GM23338 (cell line): Measurements from ENCODE around the gene CDC16.

ENCODE experiments used
- EZH2phosphoT487 ChIP-seq: fragments of 200-600 bp; sonication (generic); IDR thresholded peaks from one replicate; pipeline ENCODE4 v1.8.1; 2018; ENCODE audit warnings: antibody characterized with exemption; ENCODE audit not compliant: unreplicated experiment
- JUNB ChIP-seq: IDR thresholded peaks from one replicate; pipeline ENCODE4 v1.6.1; 2016; ENCODE audit warnings: antibody characterized with exemption; ENCODE audit not compliant: unreplicated experiment
- POLR2AphosphoS5 ChIP-seq: IDR thresholded peaks from 2 replicates; pipeline ENCODE4 v1.6.1; 2016; ENCODE audit warnings: antibody characterized with exemption, low read depth
- STAT1 ChIP-seq: IDR thresholded peaks from one replicate; pipeline ENCODE4 v1.6.1; 2016; ENCODE audit warnings: antibody characterized with exemption; ENCODE audit not compliant: unreplicated experiment
- ZNF331 ChIP-seq: fragments of 250-450 bp; sonication (Bioruptor Pico); IDR thresholded peaks from 2 replicates; pipeline ENCODE4 v1.5.0; 2020; ENCODE audit warnings: low read depth, mild to moderate bottlenecking, moderate library complexity
- TF ChIP-seq, protein P1 (sequence below), 2 experiments: fragments of 200-600 bp in 1 of 2; sonication (generic) in 1 of 2; conservative IDR thresholded peaks; 2 replicates each; pipeline versions ENCODE4 v1.5.1 to v1.6.1; 2016 to 2017; ENCODE audit warnings: antibody characterized with exemption in 2 of 2, low read depth in 2 of 2, mild to moderate bottlenecking in 2 of 2, moderate library complexity in 1 of 2
- TF ChIP-seq, protein P2 (sequence below): IDR thresholded peaks from one replicate; pipeline ENCODE4 v1.6.1; 2018; ENCODE audit warnings: antibody characterized with exemption; ENCODE audit not compliant: unreplicated experiment
- TF ChIP-seq, protein P3 (sequence below): fragments of 250-450 bp; sonication (Bioruptor Pico); IDR thresholded peaks from 2 replicates; pipeline ENCODE4 v1.5.0; 2020; ENCODE audit warnings: mild to moderate bottlenecking, moderate library complexity

DNA sequence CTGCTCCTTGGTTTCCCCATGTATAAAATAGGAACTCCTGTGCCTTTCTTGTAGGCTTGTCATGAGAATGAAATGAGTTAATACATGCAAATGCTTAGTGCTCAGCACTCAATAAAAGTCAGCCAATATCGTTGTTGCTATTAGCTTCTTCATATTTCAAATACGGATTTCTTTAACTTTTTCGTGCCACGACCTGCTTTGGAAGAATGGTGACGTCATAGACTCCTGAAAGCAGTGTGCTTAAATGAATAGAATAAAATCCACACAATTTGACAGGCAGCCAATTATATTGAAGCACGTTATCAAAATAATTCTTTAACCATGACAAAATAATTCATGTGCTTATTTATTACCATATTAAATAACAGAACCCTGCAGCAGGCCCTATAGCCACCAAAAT is 26.6 kb upstream of the CDC16 start:
- TF ChIP-seq, protein P1, sequence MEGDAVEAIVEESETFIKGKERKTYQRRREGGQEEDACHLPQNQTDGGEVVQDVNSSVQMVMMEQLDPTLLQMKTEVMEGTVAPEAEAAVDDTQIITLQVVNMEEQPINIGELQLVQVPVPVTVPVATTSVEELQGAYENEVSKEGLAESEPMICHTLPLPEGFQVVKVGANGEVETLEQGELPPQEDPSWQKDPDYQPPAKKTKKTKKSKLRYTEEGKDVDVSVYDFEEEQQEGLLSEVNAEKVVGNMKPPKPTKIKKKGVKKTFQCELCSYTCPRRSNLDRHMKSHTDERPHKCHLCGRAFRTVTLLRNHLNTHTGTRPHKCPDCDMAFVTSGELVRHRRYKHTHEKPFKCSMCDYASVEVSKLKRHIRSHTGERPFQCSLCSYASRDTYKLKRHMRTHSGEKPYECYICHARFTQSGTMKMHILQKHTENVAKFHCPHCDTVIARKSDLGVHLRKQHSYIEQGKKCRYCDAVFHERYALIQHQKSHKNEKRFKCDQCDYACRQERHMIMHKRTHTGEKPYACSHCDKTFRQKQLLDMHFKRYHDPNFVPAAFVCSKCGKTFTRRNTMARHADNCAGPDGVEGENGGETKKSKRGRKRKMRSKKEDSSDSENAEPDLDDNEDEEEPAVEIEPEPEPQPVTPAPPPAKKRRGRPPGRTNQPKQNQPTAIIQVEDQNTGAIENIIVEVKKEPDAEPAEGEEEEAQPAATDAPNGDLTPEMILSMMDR (conservative IDR thresholded peaks at IDR 0.05; ENCODE audit: low read depth in 2 of 2): no peak
- TF ChIP-seq STAT1 (no peak), EZH2phosphoT487 (no peak), POLR2AphosphoS5 (no peak), JUNB (no peak), ZNF331 (no peak)
- TF ChIP-seq, protein P2, sequence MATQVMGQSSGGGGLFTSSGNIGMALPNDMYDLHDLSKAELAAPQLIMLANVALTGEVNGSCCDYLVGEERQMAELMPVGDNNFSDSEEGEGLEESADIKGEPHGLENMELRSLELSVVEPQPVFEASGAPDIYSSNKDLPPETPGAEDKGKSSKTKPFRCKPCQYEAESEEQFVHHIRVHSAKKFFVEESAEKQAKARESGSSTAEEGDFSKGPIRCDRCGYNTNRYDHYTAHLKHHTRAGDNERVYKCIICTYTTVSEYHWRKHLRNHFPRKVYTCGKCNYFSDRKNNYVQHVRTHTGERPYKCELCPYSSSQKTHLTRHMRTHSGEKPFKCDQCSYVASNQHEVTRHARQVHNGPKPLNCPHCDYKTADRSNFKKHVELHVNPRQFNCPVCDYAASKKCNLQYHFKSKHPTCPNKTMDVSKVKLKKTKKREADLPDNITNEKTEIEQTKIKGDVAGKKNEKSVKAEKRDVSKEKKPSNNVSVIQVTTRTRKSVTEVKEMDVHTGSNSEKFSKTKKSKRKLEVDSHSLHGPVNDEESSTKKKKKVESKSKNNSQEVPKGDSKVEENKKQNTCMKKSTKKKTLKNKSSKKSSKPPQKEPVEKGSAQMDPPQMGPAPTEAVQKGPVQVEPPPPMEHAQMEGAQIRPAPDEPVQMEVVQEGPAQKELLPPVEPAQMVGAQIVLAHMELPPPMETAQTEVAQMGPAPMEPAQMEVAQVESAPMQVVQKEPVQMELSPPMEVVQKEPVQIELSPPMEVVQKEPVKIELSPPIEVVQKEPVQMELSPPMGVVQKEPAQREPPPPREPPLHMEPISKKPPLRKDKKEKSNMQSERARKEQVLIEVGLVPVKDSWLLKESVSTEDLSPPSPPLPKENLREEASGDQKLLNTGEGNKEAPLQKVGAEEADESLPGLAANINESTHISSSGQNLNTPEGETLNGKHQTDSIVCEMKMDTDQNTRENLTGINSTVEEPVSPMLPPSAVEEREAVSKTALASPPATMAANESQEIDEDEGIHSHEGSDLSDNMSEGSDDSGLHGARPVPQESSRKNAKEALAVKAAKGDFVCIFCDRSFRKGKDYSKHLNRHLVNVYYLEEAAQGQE: no peak
- TF ChIP-seq, protein P3, sequence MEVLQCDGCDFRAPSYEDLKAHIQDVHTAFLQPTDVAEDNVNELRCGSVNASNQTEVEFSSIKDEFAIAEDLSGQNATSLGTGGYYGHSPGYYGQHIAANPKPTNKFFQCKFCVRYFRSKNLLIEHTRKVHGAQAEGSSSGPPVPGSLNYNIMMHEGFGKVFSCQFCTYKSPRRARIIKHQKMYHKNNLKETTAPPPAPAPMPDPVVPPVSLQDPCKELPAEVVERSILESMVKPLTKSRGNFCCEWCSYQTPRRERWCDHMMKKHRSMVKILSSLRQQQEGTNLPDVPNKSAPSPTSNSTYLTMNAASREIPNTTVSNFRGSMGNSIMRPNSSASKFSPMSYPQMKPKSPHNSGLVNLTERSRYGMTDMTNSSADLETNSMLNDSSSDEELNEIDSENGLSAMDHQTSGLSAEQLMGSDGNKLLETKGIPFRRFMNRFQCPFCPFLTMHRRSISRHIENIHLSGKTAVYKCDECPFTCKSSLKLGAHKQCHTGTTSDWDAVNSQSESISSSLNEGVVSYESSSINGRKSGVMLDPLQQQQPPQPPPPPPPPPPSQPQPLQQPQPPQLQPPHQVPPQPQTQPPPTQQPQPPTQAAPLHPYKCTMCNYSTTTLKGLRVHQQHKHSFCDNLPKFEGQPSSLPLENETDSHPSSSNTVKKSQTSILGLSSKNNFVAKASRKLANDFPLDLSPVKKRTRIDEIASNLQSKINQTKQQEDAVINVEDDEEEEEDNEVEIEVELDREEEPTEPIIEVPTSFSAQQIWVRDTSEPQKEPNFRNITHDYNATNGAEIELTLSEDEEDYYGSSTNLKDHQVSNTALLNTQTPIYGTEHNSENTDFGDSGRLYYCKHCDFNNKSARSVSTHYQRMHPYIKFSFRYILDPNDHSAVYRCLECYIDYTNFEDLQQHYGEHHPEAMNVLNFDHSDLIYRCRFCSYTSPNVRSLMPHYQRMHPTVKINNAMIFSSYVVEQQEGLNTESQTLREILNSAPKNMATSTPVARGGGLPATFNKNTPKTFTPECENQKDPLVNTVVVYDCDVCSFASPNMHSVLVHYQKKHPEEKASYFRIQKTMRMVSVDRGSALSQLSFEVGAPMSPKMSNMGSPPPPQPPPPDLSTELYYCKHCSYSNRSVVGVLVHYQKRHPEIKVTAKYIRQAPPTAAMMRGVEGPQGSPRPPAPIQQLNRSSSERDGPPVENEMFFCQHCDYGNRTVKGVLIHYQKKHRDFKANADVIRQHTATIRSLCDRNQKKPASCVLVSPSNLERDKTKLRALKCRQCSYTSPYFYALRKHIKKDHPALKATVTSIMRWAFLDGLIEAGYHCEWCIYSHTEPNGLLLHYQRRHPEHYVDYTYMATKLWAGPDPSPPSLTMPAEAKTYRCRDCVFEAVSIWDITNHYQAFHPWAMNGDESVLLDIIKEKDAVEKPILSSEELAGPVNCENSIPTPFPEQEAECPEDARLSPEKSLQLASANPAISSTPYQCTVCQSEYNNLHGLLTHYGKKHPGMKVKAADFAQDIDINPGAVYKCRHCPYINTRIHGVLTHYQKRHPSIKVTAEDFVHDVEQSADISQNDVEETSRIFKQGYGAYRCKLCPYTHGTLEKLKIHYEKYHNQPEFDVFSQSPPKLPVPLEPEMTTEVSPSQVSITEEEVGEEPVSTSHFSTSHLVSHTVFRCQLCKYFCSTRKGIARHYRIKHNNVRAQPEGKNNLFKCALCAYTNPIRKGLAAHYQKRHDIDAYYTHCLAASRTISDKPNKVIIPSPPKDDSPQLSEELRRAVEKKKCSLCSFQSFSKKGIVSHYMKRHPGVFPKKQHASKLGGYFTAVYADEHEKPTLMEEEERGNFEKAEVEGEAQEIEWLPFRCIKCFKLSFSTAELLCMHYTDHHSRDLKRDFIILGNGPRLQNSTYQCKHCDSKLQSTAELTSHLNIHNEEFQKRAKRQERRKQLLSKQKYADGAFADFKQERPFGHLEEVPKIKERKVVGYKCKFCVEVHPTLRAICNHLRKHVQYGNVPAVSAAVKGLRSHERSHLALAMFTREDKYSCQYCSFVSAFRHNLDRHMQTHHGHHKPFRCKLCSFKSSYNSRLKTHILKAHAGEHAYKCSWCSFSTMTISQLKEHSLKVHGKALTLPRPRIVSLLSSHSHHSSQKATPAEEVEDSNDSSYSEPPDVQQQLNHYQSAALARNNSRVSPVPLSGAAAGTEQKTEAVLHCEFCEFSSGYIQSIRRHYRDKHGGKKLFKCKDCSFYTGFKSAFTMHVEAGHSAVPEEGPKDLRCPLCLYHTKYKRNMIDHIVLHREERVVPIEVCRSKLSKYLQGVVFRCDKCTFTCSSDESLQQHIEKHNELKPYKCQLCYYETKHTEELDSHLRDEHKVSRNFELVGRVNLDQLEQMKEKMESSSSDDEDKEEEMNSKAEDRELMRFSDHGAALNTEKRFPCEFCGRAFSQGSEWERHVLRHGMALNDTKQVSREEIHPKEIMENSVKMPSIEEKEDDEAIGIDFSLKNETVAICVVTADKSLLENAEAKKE: no peak
